GM12891 (cell line): Measurements from ENCODE around the gene ALK.

ENCODE experiments used
- PAX5 ChIP-seq: IDR thresholded peaks from 2 replicates; pipeline ENCODE4 v1.6.1; 2011; ENCODE audit warnings: low read length, moderate library complexity, mild to moderate bottlenecking; ENCODE audit not compliant: insufficient read depth, severe bottlenecking
- POLR2A ChIP-seq: IDR thresholded peaks from 2 replicates; pipeline ENCODE4 v1.6.1; 2011; ENCODE audit warnings: low read depth, low read length, control low read depth
- POLR2AphosphoS5 ChIP-seq: IDR thresholded peaks from 2 replicates; pipeline ENCODE4 v1.6.1; 2011; ENCODE audit warnings: low read depth, low read length, control low read depth
- SPI1 ChIP-seq: IDR thresholded peaks from 2 replicates; pipeline ENCODE4 v1.6.1; 2011; ENCODE audit warnings: low read depth, low read length, control low read depth
- TAF1 ChIP-seq: IDR thresholded peaks from 2 replicates; pipeline ENCODE4 v1.6.1; 2011; ENCODE audit warnings: low read depth, low read length, control low read depth

DNA sequence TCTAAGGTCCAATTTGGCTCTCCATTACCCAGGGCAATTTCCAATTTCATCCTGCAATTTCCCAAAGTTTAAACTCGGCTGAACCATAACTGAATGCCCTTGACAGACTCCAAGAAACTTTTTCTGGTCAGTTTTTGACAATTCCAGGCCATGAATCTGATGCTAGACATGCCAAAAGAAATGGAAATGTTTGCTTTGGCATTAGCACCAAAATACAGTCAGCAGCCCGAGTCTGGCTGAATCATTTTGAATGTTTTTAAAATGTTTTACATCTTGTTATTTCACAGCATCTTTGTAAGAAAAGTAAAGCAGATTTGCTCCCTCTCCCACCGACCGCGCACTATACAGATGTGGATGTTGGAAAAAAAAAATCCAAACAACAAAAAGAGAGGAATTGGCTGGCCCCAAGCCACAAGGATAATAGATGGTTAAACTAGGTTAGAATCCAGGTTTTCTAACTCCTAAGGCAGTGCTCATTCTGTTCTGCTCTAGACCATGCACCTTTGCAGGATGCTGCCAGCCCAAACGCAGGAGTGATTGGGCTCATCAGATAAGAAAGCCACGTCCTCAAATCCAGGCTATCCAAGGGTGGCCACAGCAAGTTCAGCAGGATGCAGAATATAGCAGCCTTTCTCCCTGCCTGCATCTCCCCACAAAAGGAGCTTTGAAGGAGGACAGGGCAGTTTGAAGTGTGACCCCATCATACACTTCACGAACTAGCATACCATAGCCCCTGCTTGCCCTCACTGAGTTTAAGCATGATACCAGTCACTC, 167.5 kb downstream of the ALK start:
- TF ChIP-seq POLR2AphosphoS5: no peak
- no peak for TF ChIP-seq TAF1
- TF ChIP-seq POLR2A: no peak
- no peak for TF ChIP-seq SPI1
- no peak for TF ChIP-seq PAX5
